K562 (cell line): ENCODE data around the gene TRMT1L. TPM values are rescaled to one million over a fixed set of nuclear protein-coding genes. Genes with fewer than 3 reads are reported as not detected.
A peak's percentile ranks its signal among the peaks of the same experiment; 100 is the strongest.

ENCODE experiments used
- ATAC-seq: fragments of 200-7000 bp; cut with Tn5 transposase; 3 replicates; pipeline ENCODE4 v1.9.1; 2020; ENCODE audit warnings: moderate library complexity
- BruUV-seq: library from RNA; stranded (reverse); fragments of 400-500 nt; replicated peaks from 2 replicates; lab custom pipeline; 2021; lab: Mats Ljungman, UMichigan
- CTCF ChIA-PET: fragments of 300-600 bp; formaldehyde crosslinking; extraction: SDS; loops from one replicate; lab custom pipeline; 2021; ENCODE audit warnings: low intra/inter-chr PET ratio; lab: Yijun Ruan, JAX
- POLR2A ChIA-PET: fragments of 300-600, 350-650 bp; sonication (Branson Sonifier 250); formaldehyde crosslinking; extraction: SDS; loops from one replicate; lab custom pipeline; 2021; ENCODE audit warnings: antibody characterized with exemption, inconsistent platforms; lab: Yijun Ruan, JAX
- DNase-seq, 4 experiments: peaks; one replicate each; pipeline versions ENCODE4 v3.0.0 to v3.0.0-alpha.2; 2011 to 2018; ENCODE audit warnings: low spot score in 3 of 4, mixed read lengths in 3 of 4; ENCODE audit errors: extremely low read depth in 1 of 4
- FAIRE-seq: peaks from 2 replicates; lab custom pipeline; 2011; peaks lifted over from hg19 to GRCh38; lab: Jason Lieb, UNC
- H2AFZ ChIP-seq: 2 replicates; pipeline ENCODE4 v1.6.0; 2011; ENCODE audit warnings: low read depth, low read length, control low read depth, inconsistent platforms
- H3K27ac ChIP-seq: fragments of 200-600 bp; 3 replicates; pipeline ENCODE4 v1.8.0; 2011; ENCODE audit warnings: low read depth, mild to moderate bottlenecking, control low read depth, inconsistent platforms, low read length, moderate library complexity, mixed read lengths; ENCODE audit errors: extremely low read depth
- H3K27me3 ChIP-seq, 2 experiments: fragments of 300-600 bp in 1 of 2; 2 replicates in 1 of 2; 3 replicates in 1 of 2; pipeline versions ENCODE4 v1.6.0 to v1.8.0; 2011; ENCODE audit warnings: inconsistent platforms in 2 of 2, low read length in 2 of 2, mild to moderate bottlenecking in 1 of 2, mixed read lengths in 1 of 2, moderate library complexity in 1 of 2; ENCODE audit not compliant: control insufficient read depth in 2 of 2, insufficient read depth in 2 of 2
- H3K36me3 ChIP-seq: fragments of 300-600 bp; 3 replicates; pipeline ENCODE4 v1.8.0; 2011; ENCODE audit warnings: mild to moderate bottlenecking, low read length, inconsistent platforms; ENCODE audit not compliant: control insufficient read depth, insufficient read depth
- H3K4me1 ChIP-seq, 2 experiments: fragments of 200-600 bp in 1 of 2; replicated peaks in 1 of 2; 2 replicates in 1 of 2; 3 replicates in 1 of 2; pipeline versions ENCODE4 v1.5.1 to v1.8.0; 2011; ENCODE audit warnings: inconsistent platforms in 2 of 2, low read length in 2 of 2, mild to moderate bottlenecking in 1 of 2, mixed read lengths in 1 of 2, moderate library complexity in 1 of 2; ENCODE audit not compliant: control insufficient read depth in 2 of 2, insufficient read depth in 2 of 2
- H3K4me2 ChIP-seq: 2 replicates; pipeline ENCODE4 v1.6.1; 2011; ENCODE audit warnings: low read length, control low read depth, inconsistent platforms, mixed read lengths; ENCODE audit not compliant: insufficient read depth
- H3K4me3 ChIP-seq: fragments of 200-600 bp; sonication (generic), shearing (Covaris generic); 2 replicates; pipeline ENCODE4 v1.5.1; 2016; ENCODE audit warnings: control low read depth, inconsistent platforms
- H3K79me2 ChIP-seq: fragments of 200-600 bp; 3 replicates; pipeline ENCODE4 v1.8.0; 2011; ENCODE audit warnings: low read length, inconsistent platforms; ENCODE audit not compliant: control insufficient read depth, insufficient read depth
- H3K9ac ChIP-seq, 2 experiments: 2 replicates each; pipeline versions ENCODE4 v1.6.0 to v1.6.1; 2011; ENCODE audit warnings: low read depth in 2 of 2, low read length in 2 of 2, control low read depth in 1 of 2, inconsistent platforms in 1 of 2, mild to moderate bottlenecking in 1 of 2, mixed read lengths in 1 of 2; ENCODE audit not compliant: insufficient read depth in 1 of 2
- H3K9me1 ChIP-seq: one replicate; pipeline ENCODE4 v1.6.0; 2011; ENCODE audit warnings: inconsistent platforms, mild to moderate bottlenecking, low read length, moderate library complexity; ENCODE audit not compliant: control insufficient read depth, insufficient read depth
- H3K9me3 ChIP-seq: replicated peaks from 2 replicates; pipeline ENCODE4 v1.5.1; 2011; ENCODE audit warnings: low read depth, low read length, inconsistent platforms; ENCODE audit not compliant: control insufficient read depth, insufficient read depth
- H4K20me1 ChIP-seq: replicated peaks from 2 replicates; pipeline ENCODE4 v1.6.1; 2011; ENCODE audit warnings: low read length, inconsistent platforms, mixed read lengths; ENCODE audit not compliant: control insufficient read depth, insufficient read depth
- CTBP1 ChIP-seq: fragments of 450-650 bp; IDR thresholded peaks from 2 replicates; pipeline ENCODE4 v1.6.1; 2016; ENCODE audit warnings: borderline replicate concordance
- HSF4 ChIP-seq: fragments of 250-450 bp; sonication (Bioruptor Pico); IDR thresholded peaks from 2 replicates; pipeline ENCODE4 v2.1.2; 2022; ENCODE audit warnings: mild to moderate bottlenecking, moderate library complexity, borderline replicate concordance
- NR2C1 ChIP-seq, 2 experiments: fragments of 450-650 bp; IDR thresholded peaks; 2 replicates each; pipeline ENCODE4 v1.6.1; 2017; ENCODE audit warnings: mild to moderate bottlenecking in 2 of 2, antibody characterized with exemption in 1 of 2, inconsistent platforms in 1 of 2, missing compliant biosample characterization in 1 of 2, missing genetic modification characterization in 1 of 2
- PYGO2 ChIP-seq: fragments of 450-650 bp; IDR thresholded peaks from 2 replicates; pipeline ENCODE4 v1.6.1; 2016; ENCODE audit warnings: mild to moderate bottlenecking, missing genetic modification characterization, moderate library complexity, missing compliant biosample characterization
- SAFB2 ChIP-seq: fragments of 200-400 bp; formaldehyde crosslinking; IDR thresholded peaks from 2 replicates; pipeline ENCODE4 v1.6.1; 2018; ENCODE audit warnings: borderline replicate concordance, low read length, low read depth, moderate library complexity; ENCODE audit not compliant: severe bottlenecking
- SUPT5H ChIP-seq: fragments of 450-650 bp; IDR thresholded peaks from 2 replicates; pipeline ENCODE4 v1.6.1; 2016
- XRCC4 ChIP-seq: IDR thresholded peaks from one replicate; pipeline ENCODE4 v1.6.1; 2011; ENCODE audit not compliant: insufficient read depth, insufficient read length; ENCODE audit errors: extremely low read depth
- ZNF121 ChIP-seq: sonication (generic); formaldehyde crosslinking; conservative IDR thresholded peaks from 2 replicates; pipeline ENCODE4 v1.8.0; 2022; ENCODE audit warnings: missing genetic modification reagents
- ZNF766 ChIP-seq: fragments of 200-800 bp; sonication (Bioruptor generic); conservative IDR thresholded peaks from 2 replicates; pipeline ENCODE4 v1.6.1; 2016; ENCODE audit warnings: missing genetic modification characterization, missing compliant biosample characterization
- whole genome bisulfite sequencing: fragments of 100-300 bp; shearing (Covaris generic); methylation state at CpG from one replicate; pipeline ENCODE4 v1.1.6; 2016; ENCODE audit warnings: low coverage, mixed read lengths; ENCODE audit not compliant: insufficient coverage; ENCODE audit errors: missing lambda C conversion rate; 5-methylcytosine and 5-hydroxymethylcytosine counted together
- in situ Hi-C: fragments of 300-500 bp; cut with MboI; formaldehyde crosslinking; loops from 4 replicates; pipeline ENCODE4 v1.15.0; 2018; ENCODE audit warnings: inconsistent platforms, mixed read lengths
- intact Hi-C: fragments of 100-400 bp; cut with micrococcal nuclease; formaldehyde crosslinking; loops from 2 replicates; pipeline ENCODE4 v1.14.2; 2022
- polyA plus RNA-seq, 8 experiments: library from polyadenylated mRNA; depleted of rRNA in 4 of 8; stranded (reverse) in 5 of 8; unstranded in 3 of 8; fragments of >200 nt; fragmentation: Nextera tagmentation in 2 of 8; fragmentation: Illumina TruSeq in 1 of 8; extraction: Ambion mirVana in 2 of 8; extraction: Trizol in 1 of 8; gene quantifications; 2 replicates each; pipeline versions ENCODE4 v1.2.1 to v1.2.3, GENCODE V29; 2011 to 2014; ENCODE audit warnings: inconsistent platforms in 1 of 8, missing spikeins in 1 of 8
- total RNA-seq, 7 experiments: library from RNA; depleted of rRNA in 6 of 7; stranded (reverse); fragments of >200 nt in 6 of 7; fragmentation: Illumina TruSeq in 2 of 7; extraction: Trizol in 2 of 7; gene quantifications; 2 replicates each; pipeline versions ENCODE4 v1.2.1 to v1.2.3, GENCODE V29; 2011 to 2021; ENCODE audit warnings: low replicate concordance in 1 of 7
- TF ChIP-seq, protein P1 (sequence below): sonication (generic); formaldehyde crosslinking; IDR thresholded peaks from 2 replicates; pipeline ENCODE4 v1.4.0; 2020; ENCODE audit warnings: mild to moderate bottlenecking, missing genetic modification reagents
- TF ChIP-seq, protein P2 (sequence below): sonication (generic); formaldehyde crosslinking; IDR thresholded peaks from 2 replicates; pipeline ENCODE4 v1.8.0; 2022; ENCODE audit warnings: mild to moderate bottlenecking, missing genetic modification reagents
- TF ChIP-seq, protein P3 (sequence below): sonication (generic); formaldehyde crosslinking; IDR thresholded peaks from 2 replicates; pipeline ENCODE4 v1.8.0; 2023; ENCODE audit warnings: missing genetic modification reagents, mild to moderate bottlenecking, borderline replicate concordance
- TF ChIP-seq, protein P4 (sequence below): IDR thresholded peaks from 2 replicates; pipeline ENCODE4 v1.6.1; 2016; ENCODE audit warnings: missing genetic modification characterization, missing compliant biosample characterization

TRMT1L gene
- total and polyA plus RNA-seq, 9 of the 15 experiments (the other 6 are each of a cell fraction or from before 2014, with no cell fraction given), result 6.4 to 88.9 (median 32.9) TPM

DNA sequence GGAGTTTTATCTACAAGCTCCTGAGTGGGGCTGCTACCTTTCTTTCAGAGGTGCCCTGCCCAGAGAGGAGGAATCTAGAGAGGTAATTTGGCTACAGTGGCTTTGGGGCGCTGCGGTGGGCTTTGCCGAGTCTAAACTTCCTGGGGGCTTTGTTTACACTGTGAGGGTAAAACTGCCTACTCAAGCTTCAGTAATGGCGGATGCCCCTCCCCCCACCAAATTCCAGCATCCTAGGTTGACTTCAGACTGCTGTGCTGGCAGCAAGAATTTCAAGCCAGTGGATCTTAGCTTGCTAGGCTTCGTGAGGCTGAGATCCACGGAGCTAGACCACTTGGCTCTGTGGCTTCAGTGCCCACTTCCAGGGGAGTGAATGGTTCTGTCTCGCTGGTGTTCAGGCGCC, 44.1 kb upstream of the TRMT1L start:
- ChIA-PET POLR2A (no interaction called here), CTCF (no interaction called here)
- in situ Hi-C loops, result no loop called here
- no peak for ATAC-seq
- Histone ChIP-seq H3K27ac (no peak overlapping the region), H3K4me1 (no peaks in the 10 kb centered on the region; a peak in 1 of 5 replicates), H3K9me3 (no peaks in the 10 kb centered on the region), H3K79me2 (no peaks in the 10 kb centered on the region), H3K27me3 (no peaks in the 10 kb centered on the region), H2AFZ (peak overlapping the region; percentile 21; the same call in 1 of the 2 replicates), H4K20me1 (no peaks in the 10 kb centered on the region), H3K36me3 (no peaks in the 10 kb centered on the region), H3K9me1 (no peaks in the 10 kb centered on the region), H3K9ac (no peak overlapping the region), H3K4me2 (no peak overlapping the region), H3K4me3 (no peak overlapping the region)
- DNase-seq, result no peak
- WGBS, result 77% methylated on average over 8 of the region's 8 CpGs
- intact Hi-C loops, result loop anchor here (10.0 kb wide), 4 partner anchors 114 to 474 kb away; partner anchors contain the start of gene IVNS1ABP
- BruUV-seq, result no TSS peak
- no peak for FAIRE-seq
- no peak for TF ChIP-seq SAFB2
- no peak for TF ChIP-seq XRCC4
- no peak for TF ChIP-seq NR2C1 (IDR thresholded peaks at IDR 0.05)
- no peak for TF ChIP-seq NR2C1 (tag; IDR thresholded peaks at IDR 0.05)
- TF ChIP-seq HSF4 (CRISPR knock-in tag), result no peak
- no peak for TF ChIP-seq PYGO2 (tag)
- TF ChIP-seq, protein P1, sequence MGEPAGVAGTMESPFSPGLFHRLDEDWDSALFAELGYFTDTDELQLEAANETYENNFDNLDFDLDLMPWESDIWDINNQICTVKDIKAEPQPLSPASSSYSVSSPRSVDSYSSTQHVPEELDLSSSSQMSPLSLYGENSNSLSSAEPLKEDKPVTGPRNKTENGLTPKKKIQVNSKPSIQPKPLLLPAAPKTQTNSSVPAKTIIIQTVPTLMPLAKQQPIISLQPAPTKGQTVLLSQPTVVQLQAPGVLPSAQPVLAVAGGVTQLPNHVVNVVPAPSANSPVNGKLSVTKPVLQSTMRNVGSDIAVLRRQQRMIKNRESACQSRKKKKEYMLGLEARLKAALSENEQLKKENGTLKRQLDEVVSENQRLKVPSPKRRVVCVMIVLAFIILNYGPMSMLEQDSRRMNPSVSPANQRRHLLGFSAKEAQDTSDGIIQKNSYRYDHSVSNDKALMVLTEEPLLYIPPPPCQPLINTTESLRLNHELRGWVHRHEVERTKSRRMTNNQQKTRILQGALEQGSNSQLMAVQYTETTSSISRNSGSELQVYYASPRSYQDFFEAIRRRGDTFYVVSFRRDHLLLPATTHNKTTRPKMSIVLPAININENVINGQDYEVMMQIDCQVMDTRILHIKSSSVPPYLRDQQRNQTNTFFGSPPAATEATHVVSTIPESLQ, result no peak
- TF ChIP-seq SUPT5H, result no peak
- TF ChIP-seq, protein P2, sequence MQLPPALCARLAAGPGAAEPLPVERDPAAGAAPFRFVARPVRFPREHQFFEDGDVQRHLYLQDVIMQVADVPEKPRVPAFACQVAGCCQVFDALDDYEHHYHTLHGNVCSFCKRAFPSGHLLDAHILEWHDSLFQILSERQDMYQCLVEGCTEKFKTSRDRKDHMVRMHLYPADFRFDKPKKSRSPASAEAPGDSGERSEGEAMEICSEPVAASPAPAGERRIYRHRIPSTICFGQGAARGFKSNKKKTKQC (CRISPR knock-in tag), result no peak
- TF ChIP-seq CTBP1, result no peak
- TF ChIP-seq ZNF766 (CRISPR knock-in tag), result no peak
- no peak for TF ChIP-seq ZNF121 (CRISPR knock-in tag)
- TF ChIP-seq, protein P3, sequence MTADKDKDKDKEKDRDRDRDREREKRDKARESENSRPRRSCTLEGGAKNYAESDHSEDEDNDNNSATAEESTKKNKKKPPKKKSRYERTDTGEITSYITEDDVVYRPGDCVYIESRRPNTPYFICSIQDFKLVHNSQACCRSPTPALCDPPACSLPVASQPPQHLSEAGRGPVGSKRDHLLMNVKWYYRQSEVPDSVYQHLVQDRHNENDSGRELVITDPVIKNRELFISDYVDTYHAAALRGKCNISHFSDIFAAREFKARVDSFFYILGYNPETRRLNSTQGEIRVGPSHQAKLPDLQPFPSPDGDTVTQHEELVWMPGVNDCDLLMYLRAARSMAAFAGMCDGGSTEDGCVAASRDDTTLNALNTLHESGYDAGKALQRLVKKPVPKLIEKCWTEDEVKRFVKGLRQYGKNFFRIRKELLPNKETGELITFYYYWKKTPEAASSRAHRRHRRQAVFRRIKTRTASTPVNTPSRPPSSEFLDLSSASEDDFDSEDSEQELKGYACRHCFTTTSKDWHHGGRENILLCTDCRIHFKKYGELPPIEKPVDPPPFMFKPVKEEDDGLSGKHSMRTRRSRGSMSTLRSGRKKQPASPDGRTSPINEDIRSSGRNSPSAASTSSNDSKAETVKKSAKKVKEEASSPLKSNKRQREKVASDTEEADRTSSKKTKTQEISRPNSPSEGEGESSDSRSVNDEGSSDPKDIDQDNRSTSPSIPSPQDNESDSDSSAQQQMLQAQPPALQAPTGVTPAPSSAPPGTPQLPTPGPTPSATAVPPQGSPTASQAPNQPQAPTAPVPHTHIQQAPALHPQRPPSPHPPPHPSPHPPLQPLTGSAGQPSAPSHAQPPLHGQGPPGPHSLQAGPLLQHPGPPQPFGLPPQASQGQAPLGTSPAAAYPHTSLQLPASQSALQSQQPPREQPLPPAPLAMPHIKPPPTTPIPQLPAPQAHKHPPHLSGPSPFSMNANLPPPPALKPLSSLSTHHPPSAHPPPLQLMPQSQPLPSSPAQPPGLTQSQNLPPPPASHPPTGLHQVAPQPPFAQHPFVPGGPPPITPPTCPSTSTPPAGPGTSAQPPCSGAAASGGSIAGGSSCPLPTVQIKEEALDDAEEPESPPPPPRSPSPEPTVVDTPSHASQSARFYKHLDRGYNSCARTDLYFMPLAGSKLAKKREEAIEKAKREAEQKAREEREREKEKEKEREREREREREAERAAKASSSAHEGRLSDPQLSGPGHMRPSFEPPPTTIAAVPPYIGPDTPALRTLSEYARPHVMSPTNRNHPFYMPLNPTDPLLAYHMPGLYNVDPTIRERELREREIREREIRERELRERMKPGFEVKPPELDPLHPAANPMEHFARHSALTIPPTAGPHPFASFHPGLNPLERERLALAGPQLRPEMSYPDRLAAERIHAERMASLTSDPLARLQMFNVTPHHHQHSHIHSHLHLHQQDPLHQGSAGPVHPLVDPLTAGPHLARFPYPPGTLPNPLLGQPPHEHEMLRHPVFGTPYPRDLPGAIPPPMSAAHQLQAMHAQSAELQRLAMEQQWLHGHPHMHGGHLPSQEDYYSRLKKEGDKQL (CRISPR knock-in tag), result no peak
- TF ChIP-seq, protein P4, sequence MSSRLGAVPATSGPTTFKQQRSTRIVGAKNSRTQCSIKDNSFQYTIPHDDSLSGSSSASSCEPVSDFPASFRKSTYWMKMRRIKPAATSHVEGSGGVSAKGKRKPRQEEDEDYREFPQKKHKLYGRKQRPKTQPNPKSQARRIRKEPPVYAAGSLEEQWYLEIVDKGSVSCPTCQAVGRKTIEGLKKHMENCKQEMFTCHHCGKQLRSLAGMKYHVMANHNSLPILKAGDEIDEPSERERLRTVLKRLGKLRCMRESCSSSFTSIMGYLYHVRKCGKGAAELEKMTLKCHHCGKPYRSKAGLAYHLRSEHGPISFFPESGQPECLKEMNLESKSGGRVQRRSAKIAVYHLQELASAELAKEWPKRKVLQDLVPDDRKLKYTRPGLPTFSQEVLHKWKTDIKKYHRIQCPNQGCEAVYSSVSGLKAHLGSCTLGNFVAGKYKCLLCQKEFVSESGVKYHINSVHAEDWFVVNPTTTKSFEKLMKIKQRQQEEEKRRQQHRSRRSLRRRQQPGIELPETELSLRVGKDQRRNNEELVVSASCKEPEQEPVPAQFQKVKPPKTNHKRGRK, result no peak
